Measurements from ENCODE around the gene CLSTN1.

Gene CLSTN1

DNA sequence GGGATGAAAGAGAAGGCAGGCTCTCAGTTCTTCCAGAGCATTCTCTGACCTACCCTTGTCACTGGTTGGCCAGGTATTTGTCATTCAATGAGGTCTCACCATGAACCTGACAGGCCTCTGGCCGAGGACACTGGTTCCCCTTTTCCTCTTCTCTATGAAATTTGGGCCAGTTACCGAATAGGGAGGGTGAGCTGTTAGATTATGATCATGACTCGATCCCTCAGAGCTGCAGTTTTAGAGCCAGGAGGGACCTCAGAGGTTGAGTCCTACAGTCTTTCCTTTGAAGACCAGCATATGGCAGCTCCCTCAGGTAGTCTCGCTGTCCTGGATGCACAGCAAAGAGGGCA is 29.5 kb upstream of the CLSTN1 start:
- Histone ChIP-seq H3K27ac (ENCODE audit: low read length) (no peak overlapping the region), H3K4me1 (ENCODE audit: insufficient read depth, low read length) (peaks cover 14% of the 10 kb centered on the region)
- TF ChIP-seq, protein P1, sequence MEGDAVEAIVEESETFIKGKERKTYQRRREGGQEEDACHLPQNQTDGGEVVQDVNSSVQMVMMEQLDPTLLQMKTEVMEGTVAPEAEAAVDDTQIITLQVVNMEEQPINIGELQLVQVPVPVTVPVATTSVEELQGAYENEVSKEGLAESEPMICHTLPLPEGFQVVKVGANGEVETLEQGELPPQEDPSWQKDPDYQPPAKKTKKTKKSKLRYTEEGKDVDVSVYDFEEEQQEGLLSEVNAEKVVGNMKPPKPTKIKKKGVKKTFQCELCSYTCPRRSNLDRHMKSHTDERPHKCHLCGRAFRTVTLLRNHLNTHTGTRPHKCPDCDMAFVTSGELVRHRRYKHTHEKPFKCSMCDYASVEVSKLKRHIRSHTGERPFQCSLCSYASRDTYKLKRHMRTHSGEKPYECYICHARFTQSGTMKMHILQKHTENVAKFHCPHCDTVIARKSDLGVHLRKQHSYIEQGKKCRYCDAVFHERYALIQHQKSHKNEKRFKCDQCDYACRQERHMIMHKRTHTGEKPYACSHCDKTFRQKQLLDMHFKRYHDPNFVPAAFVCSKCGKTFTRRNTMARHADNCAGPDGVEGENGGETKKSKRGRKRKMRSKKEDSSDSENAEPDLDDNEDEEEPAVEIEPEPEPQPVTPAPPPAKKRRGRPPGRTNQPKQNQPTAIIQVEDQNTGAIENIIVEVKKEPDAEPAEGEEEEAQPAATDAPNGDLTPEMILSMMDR (IDR thresholded peaks at IDR 0.05; ENCODE audit: borderline replicate concordance, extremely low read depth, low read length, poor library complexity, severe bottlenecking), result no peak
- no peak for TF ChIP-seq EZH2 (IDR thresholded peaks at IDR 0.05; ENCODE audit: borderline replicate concordance, low read depth, low read length, severe bottlenecking)

DNA sequence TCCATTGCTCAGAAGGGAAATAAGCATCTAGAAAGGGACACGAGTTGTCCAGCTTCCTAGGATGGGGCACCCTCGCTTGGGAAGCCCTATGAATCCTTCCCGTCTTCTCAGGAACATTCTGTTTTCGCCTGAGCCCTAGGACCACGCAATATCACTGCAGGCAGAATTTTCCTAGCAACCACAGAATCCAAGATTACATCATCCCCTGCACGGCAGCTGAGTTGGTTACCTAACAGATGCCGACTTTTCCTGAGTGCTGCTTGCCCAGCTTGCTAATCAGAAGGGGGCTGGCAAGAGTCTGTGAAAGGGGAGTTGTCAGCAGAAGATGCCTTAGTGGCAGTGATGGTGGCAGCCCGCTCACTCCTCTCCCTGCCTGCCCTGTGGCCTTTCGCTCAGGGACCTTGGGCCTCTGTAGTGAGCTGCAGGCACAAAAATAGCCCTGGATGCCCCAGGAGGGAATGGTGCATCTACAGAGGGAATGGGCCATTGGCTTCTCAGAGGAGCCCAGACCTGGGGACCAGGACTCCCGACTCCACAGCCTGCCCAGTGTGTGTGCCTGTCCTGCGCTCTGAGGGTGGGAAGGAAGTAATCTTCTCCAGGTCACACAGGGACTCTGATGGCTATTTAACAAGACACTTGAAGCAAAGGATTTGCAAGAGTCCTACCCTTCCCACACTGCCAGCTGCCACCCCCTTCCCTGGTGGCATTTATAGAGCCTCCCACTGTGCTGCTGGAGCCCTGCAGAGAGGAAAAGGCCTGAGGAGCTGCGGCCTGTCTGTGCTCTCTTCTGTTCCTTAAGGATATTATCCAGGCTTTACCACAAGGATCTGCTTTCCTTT is 28.9 kb upstream of the CLSTN1 start:
- DNase-seq (no peak), ATAC-seq (ENCODE audit: insufficient read depth, low read depth) (no peak)
- H3K4me2 ChIP-seq (ENCODE audit: insufficient read depth, low read length), result no peak overlapping the region
- peaks cover 5% of the 10 kb centered on the region for H3K9me3 ChIP-seq (ENCODE audit: insufficient read depth, low read length, severe bottlenecking)
- no peak overlapping the region for H3K27ac ChIP-seq (ENCODE audit: low read length)
- no peaks in the 10 kb centered on the region for H4K20me1 ChIP-seq (ENCODE audit: insufficient read depth, low read length)
- H3K27me3 ChIP-seq (ENCODE audit: insufficient read depth, low read length, poor library complexity), result no peaks in the 10 kb centered on the region
- peaks cover 14% of the 10 kb centered on the region for H3K4me1 ChIP-seq (ENCODE audit: insufficient read depth, low read length)
- H3K36me3 ChIP-seq (ENCODE audit: insufficient read depth, low read length), result no peaks in the 10 kb centered on the region; the same call in 1 of the 2 replicates
- no peak overlapping the region for H3K9ac ChIP-seq (ENCODE audit: low read depth, low read length)
- no peak overlapping the region for H3K4me3 ChIP-seq (ENCODE audit: low read depth in 1 of 2, low read length in 2 of 2)
- H3K79me2 ChIP-seq (ENCODE audit: insufficient read depth, low read length), result no peaks in the 10 kb centered on the region
- no peak overlapping the region for H2AFZ ChIP-seq (ENCODE audit: low read depth, low read length)
- no peak for TF ChIP-seq EZH2 (IDR thresholded peaks at IDR 0.05; ENCODE audit: borderline replicate concordance, low read depth, low read length, severe bottlenecking)
- TF ChIP-seq, protein P1 (IDR thresholded peaks at IDR 0.05; ENCODE audit: borderline replicate concordance, extremely low read depth, low read length, poor library complexity, severe bottlenecking), result no peak

More for the DNA sequence above, 29.5 kb upstream of the CLSTN1 start:
- Histone ChIP-seq H3K79me2 (ENCODE audit: insufficient read depth, low read length) (no peaks in the 10 kb centered on the region), H3K9me3 (ENCODE audit: insufficient read depth, low read length, severe bottlenecking) (peaks cover 5% of the 10 kb centered on the region), H3K4me3 (ENCODE audit: low read depth in 1 of 2, low read length in 2 of 2) (no peak overlapping the region), H4K20me1 (ENCODE audit: insufficient read depth, low read length) (no peaks in the 10 kb centered on the region), H3K36me3 (ENCODE audit: insufficient read depth, low read length) (no peaks in the 10 kb centered on the region; the same call in 1 of the 2 replicates), H3K27me3 (ENCODE audit: insufficient read depth, low read length, poor library complexity) (no peaks in the 10 kb centered on the region), H3K4me2 (ENCODE audit: insufficient read depth, low read length) (no peak overlapping the region), H3K9ac (ENCODE audit: low read depth, low read length) (no peak overlapping the region), H2AFZ (ENCODE audit: low read depth, low read length) (no peak overlapping the region)
- no peak for DNase-seq
- no peak for ATAC-seq (ENCODE audit: insufficient read depth, low read depth)

DNA sequence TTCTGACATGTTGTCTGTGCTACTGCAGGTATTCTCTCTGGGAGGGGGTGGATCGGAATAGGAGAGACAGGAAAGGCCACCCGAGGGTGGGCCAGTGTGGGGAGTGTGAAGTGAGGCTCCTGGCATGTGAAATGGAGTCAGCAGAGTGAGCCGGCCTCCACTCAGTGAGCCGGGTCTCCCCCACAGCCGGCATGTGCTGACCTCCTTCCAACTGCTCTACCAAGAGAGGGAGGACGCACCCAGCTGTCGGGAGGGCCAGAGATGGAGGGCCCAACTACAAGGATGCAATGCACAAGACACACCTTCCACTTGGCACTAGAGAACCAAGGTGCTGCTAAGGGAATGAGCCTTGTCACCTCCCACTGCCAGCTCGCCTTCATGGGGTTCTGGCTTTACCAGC is 28.2 kb upstream of the CLSTN1 start:
- no peak overlapping the region for H3K4me2 ChIP-seq (ENCODE audit: insufficient read depth, low read length)
- no peaks in the 10 kb centered on the region for H3K79me2 ChIP-seq (ENCODE audit: insufficient read depth, low read length)
- DNase-seq (no peak), ATAC-seq (ENCODE audit: insufficient read depth, low read depth) (no peak)
- H4K20me1 ChIP-seq (ENCODE audit: insufficient read depth, low read length), result no peaks in the 10 kb centered on the region
- H3K27ac ChIP-seq (ENCODE audit: low read length), result no peak overlapping the region
- H3K36me3 ChIP-seq (ENCODE audit: insufficient read depth, low read length), result no peaks in the 10 kb centered on the region; the same call in 1 of the 2 replicates
- H2AFZ ChIP-seq (ENCODE audit: low read depth, low read length), result no peak overlapping the region
- H3K9me3 ChIP-seq (ENCODE audit: insufficient read depth, low read length, severe bottlenecking), result peaks cover 5% of the 10 kb centered on the region
- TF ChIP-seq, protein P1 (IDR thresholded peaks at IDR 0.05; ENCODE audit: borderline replicate concordance, extremely low read depth, low read length, poor library complexity, severe bottlenecking), result no peak
- no peak for TF ChIP-seq EZH2 (IDR thresholded peaks at IDR 0.05; ENCODE audit: borderline replicate concordance, low read depth, low read length, severe bottlenecking)
- peaks cover 14% of the 10 kb centered on the region for H3K4me1 ChIP-seq (ENCODE audit: insufficient read depth, low read length)
- no peaks in the 10 kb centered on the region for H3K27me3 ChIP-seq (ENCODE audit: insufficient read depth, low read length, poor library complexity)
- no peak overlapping the region for H3K9ac ChIP-seq (ENCODE audit: low read depth, low read length)
- no peak overlapping the region for H3K4me3 ChIP-seq (ENCODE audit: low read depth in 1 of 2, low read length in 2 of 2)
